Stimulated activated CD8-positive, alpha-beta memory T cell treated with anti-CD3 and anti-CD28 coated beads, Interleukin-15, amount 100 ng/mL, for 4 hours (primary cell): ENCODE results near the gene SLC6A2.
"Not testable (repeated sequence)": the region's sequence is repeated elsewhere in the genome, so short reads cannot be mapped to it uniquely, and the experiment has no call there.

ENCODE experiments used
- DNase-seq, 2 donors: peaks; one replicate each; pipeline ENCODE4 v3.0.0-alpha.2; 2020; ENCODE audit warnings: low read depth in 2 of 2

The SLC6A2 gene

GRCh38 chr16:55655897-55656681 is at the start of gene SLC6A2:
Gene SLC6A2, plus strand, starts transcription at chr16:55655988. Its CDS starts 707 bp downstream, at chr16:55656695.
- no peak for DNase-seq

- DNase-seq, result no peak
These were observed 42.0 kb upstream of the SLC6A2 start for GRCh38 chr16:55613613-55614335.

- DNase-seq, result no peak
These were observed 40.7 kb upstream of the SLC6A2 start for GRCh38 chr16:55615071-55615470.

- not testable (repeated sequence) for DNase-seq
These were observed 40.1 kb upstream of the SLC6A2 start for GRCh38 chr16:55615670-55616069.

GRCh38 chr16:55621771-55622170 is 34.0 kb upstream of the SLC6A2 start:
- DNase-seq, result no peak

GRCh38 chr16:55622272-55622671 is 33.5 kb upstream of the SLC6A2 start:
- no peak for DNase-seq

GRCh38 chr16:55622930-55623561 is 32.7 kb upstream of the SLC6A2 start:
- DNase-seq, result no peak

- DNase-seq, result no peak
These were observed 32.1 kb upstream of the SLC6A2 start for GRCh38 chr16:55623640-55624039.

GRCh38 chr16:55624696-55625095 is 31.1 kb upstream of the SLC6A2 start:
- no peak for DNase-seq

- no peak for DNase-seq
These were observed 29.9 kb upstream of the SLC6A2 start for GRCh38 chr16:55625843-55626242.

- DNase-seq, result no peak
These were observed 27.4 kb upstream of the SLC6A2 start for GRCh38 chr16:55628306-55628968.

- DNase-seq, result no peak
These were observed 25.0 kb upstream of the SLC6A2 start for GRCh38 chr16:55630774-55631173.

GRCh38 chr16:55632259-55632658 is 23.5 kb upstream of the SLC6A2 start:
- no peak for DNase-seq

GRCh38 chr16:55634193-55634592 is 21.6 kb upstream of the SLC6A2 start:
- no peak for DNase-seq

GRCh38 chr16:55638256-55638655 is 17.5 kb upstream of the SLC6A2 start:
- no peak for DNase-seq

- DNase-seq, result no peak
These were observed 15.0 kb upstream of the SLC6A2 start for GRCh38 chr16:55640701-55641327.

- DNase-seq, result no peak
These were observed 14.2 kb upstream of the SLC6A2 start for GRCh38 chr16:55641430-55642056.

GRCh38 chr16:55642611-55643010 is 13.2 kb upstream of the SLC6A2 start:
- no peak for DNase-seq

GRCh38 chr16:55643161-55643970 is 12.4 kb upstream of the SLC6A2 start:
- no peak for DNase-seq

GRCh38 chr16:55645986-55646385 is 9.8 kb upstream of the SLC6A2 start:
- DNase-seq, result no peak
